Vagina (tissue), 2 donors: ENCODE results near the gene CC2D1A. TPM values are rescaled to one million over a fixed set of nuclear protein-coding genes. Genes with fewer than 3 reads are reported as not detected.
"Not testable (repeated sequence)": the region's sequence is repeated elsewhere in the genome, so short reads cannot be mapped to it uniquely, and the experiment has no call there.

Experiments
- DNase-seq, 2 donors: peaks; one replicate each; pipeline ENCODE4 v3.0.0-alpha.2; 2017; ENCODE audit errors: extremely low spot score in 2 of 2
- H3K27ac ChIP-seq: fragments of 200-600 bp; sonication (generic); one replicate; pipeline ENCODE4 v1.5.1; 2019
- H3K27me3 ChIP-seq: fragments of 200-600 bp; sonication (generic); one replicate; pipeline ENCODE4 v1.5.1; 2019
- H3K36me3 ChIP-seq, 2 donors: fragments of 200-600 bp; sonication (generic); one replicate each; pipeline ENCODE4 v1.5.1; 2017 to 2019
- H3K4me1 ChIP-seq: fragments of 200-600 bp; sonication (generic); one replicate; pipeline ENCODE4 v1.5.1; 2019
- H3K4me3 ChIP-seq, 2 donors: fragments of 200-600 bp; sonication (generic); 1 replicate in 1 of 2; 2 replicates in 1 of 2; pipeline ENCODE4 v1.5.1; 2016 to 2019
- H3K9me3 ChIP-seq: fragments of 200-600 bp; sonication (generic); one replicate; pipeline ENCODE4 v1.5.1; 2019
- CTCF ChIP-seq, 3 experiments: fragments of 450-650 bp in 2 of 3; fragments of 200-600 bp in 1 of 3; sonication (generic) in 1 of 3; IDR thresholded peaks; one replicate each; pipeline ENCODE4 v1.5.1; 2017 to 2019; ENCODE audit warnings: antibody characterized with exemption in 3 of 3, mild to moderate bottlenecking in 2 of 3, moderate library complexity in 2 of 3
- POLR2A ChIP-seq, 2 donors: fragments of 450-650 bp; IDR thresholded peaks; one replicate each; pipeline ENCODE4 v1.6.1; 2017; ENCODE audit warnings: antibody characterized with exemption in 2 of 2, mild to moderate bottlenecking in 2 of 2, moderate library complexity in 2 of 2
- POLR2AphosphoS5 ChIP-seq, 2 donors: sonication (generic); formaldehyde crosslinking; IDR thresholded peaks; one replicate each; pipeline ENCODE4 v1.9.0; 2017; ENCODE audit warnings: antibody characterized with exemption in 2 of 2, mild to moderate bottlenecking in 2 of 2, low read depth in 1 of 2; ENCODE audit not compliant: insufficient read depth in 1 of 2
- intact Hi-C: fragments of 100-400 bp; cut with DNase I; formaldehyde crosslinking; loops from one replicate; pipeline ENCODE4 v1.15.1; 2023
- total RNA-seq: library from RNA; depleted of rRNA; stranded (reverse); fragments of >200 nt; gene quantifications from one replicate; pipeline ENCODE4 v1.2.3, GENCODE V29; 2016

CC2D1A gene
- total RNA-seq, 1 donor from 2014 or later = 44.4 TPM

DNA sequence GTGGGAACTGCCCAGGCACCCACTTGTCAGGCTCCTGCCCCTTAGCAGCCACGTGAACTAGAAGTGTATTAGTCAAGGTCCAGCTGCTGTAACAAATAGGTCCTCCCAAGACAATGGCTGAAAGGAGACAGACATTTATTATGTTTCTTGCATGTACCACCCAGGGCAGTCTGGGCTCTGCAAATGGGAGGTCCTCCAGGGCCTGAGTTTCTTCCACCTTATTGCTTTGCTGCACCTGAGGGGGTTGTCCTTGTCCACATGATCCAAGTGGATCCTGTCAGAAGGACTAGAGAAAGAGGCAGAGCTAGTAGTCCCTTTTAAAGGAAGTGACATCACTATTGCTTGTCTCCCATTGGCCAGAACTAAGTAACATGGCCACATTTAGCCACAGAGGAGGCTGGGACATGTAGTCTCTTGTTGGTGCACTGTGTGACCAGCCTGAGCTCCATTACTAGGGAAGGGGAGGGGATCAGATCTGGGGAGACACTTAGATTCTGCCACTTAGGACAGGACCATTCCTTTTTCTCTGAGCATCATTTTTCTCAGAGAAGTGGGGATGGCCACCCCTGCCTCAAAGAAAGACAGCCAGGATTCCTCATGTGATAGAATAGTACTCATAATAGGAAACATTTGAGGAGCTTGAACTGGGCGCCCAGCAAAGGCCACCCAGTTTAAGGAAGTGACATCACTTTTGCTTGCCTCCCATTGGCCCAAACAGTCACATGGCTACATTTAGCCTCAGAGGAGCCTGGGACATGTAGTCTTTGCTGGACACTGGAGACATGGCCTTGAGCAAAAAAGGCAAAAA, 15.1 kb downstream of the CC2D1A start:
- Histone ChIP-seq H3K27ac (no peak overlapping the region), H3K27me3 (no peaks in the 10 kb centered on the region), H3K4me3 (no peak overlapping the region), H3K36me3 (peaks cover 0 to 75% of the 10 kb centered on the region in 2 donors), H3K9me3 (no peaks in the 10 kb centered on the region), H3K4me1 (no peaks in the 10 kb centered on the region)
- TF ChIP-seq CTCF (IDR thresholded peaks at IDR 0.05) (no peak), POLR2A (IDR thresholded peaks at IDR 0.05) (no peak), POLR2AphosphoS5 (IDR thresholded peaks at IDR 0.05; ENCODE audit: insufficient read depth in 1 of 2, low read depth in 1 of 2) (no peak)
- intact Hi-C loops = no loop called here
- no peak for DNase-seq

- H3K4me3 ChIP-seq, H3K27ac ChIP-seq, DNase-seq, intact Hi-C loops, H3K9me3 ChIP-seq, H3K4me1 ChIP-seq, H3K27me3 ChIP-seq: not testable (repeated sequence)
- peaks cover 0 to 78% of the 10 kb centered on the region in 2 donors for H3K36me3 ChIP-seq
Observed at GRCh38 chr19:13922118-13922517, 16.1 kb downstream of the CC2D1A start.

GRCh38 chr19:13923194-13923987, 17.4 kb downstream of the CC2D1A start:
- no peaks in the 10 kb centered on the region for H3K4me1 ChIP-seq
- intact Hi-C loops = no loop called here
- no peak overlapping the region for H3K27ac ChIP-seq
- DNase-seq = no peak
- TF ChIP-seq POLR2AphosphoS5 (IDR thresholded peaks at IDR 0.05; ENCODE audit: insufficient read depth in 1 of 2, low read depth in 1 of 2) (no peak), CTCF (IDR thresholded peaks at IDR 0.05) (no peak), POLR2A (IDR thresholded peaks at IDR 0.05) (no peak)
- no peaks in the 10 kb centered on the region for H3K27me3 ChIP-seq
- no peaks in the 10 kb centered on the region for H3K9me3 ChIP-seq
- H3K36me3 ChIP-seq = peaks cover 0 to 87% of the 10 kb centered on the region in 2 donors
- H3K4me3 ChIP-seq = no peak overlapping the region

GRCh38 chr19:13926010-13926409, 20.0 kb downstream of the CC2D1A start:
- TF ChIP-seq POLR2A (IDR thresholded peaks at IDR 0.05) = no peak
- no peak for TF ChIP-seq CTCF (IDR thresholded peaks at IDR 0.05)
- TF ChIP-seq POLR2AphosphoS5 (IDR thresholded peaks at IDR 0.05; ENCODE audit: insufficient read depth in 1 of 2, low read depth in 1 of 2) = no peak
- no peak for DNase-seq
- no peak overlapping the region for H3K4me3 ChIP-seq
- no peaks in the 10 kb centered on the region for H3K27me3 ChIP-seq
- H3K4me1 ChIP-seq = no peaks in the 10 kb centered on the region
- H3K36me3 ChIP-seq = peaks cover 0 to 67% of the 10 kb centered on the region in 2 donors
- no peak overlapping the region for H3K27ac ChIP-seq
- no peaks in the 10 kb centered on the region for H3K9me3 ChIP-seq
- intact Hi-C loops = no loop called here

DNA sequence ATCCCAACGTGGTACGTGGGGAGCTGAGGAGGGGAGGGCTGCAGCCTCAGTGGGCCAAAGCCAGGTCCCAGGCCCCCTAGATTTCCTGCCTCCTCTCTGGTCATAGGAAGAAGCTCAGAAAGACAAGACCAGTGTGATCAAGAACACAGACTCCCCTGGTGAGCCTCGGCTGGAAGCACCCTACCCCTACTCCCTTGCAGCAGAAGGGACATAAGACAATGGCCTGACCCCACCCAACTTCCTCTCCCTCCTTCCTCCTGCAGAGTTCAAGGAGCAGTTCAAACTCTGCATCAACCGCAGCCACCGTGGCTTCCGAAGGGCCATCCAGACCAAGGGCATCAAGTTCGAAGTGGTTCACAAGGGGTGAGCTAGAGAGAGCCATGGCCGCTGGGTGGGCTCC, 20.7 kb downstream of the CC2D1A start:
- no peak for TF ChIP-seq POLR2A (IDR thresholded peaks at IDR 0.05)
- TF ChIP-seq CTCF (IDR thresholded peaks at IDR 0.05) = no peak
- H3K27me3 ChIP-seq = no peaks in the 10 kb centered on the region
- H3K9me3 ChIP-seq = no peaks in the 10 kb centered on the region
- intact Hi-C loops = no loop called here
- no peaks in the 10 kb centered on the region for H3K4me1 ChIP-seq
- no peak overlapping the region for H3K4me3 ChIP-seq
- peaks cover 0 to 63% of the 10 kb centered on the region in 2 donors for H3K36me3 ChIP-seq
- no peak for DNase-seq
- H3K27ac ChIP-seq = no peak overlapping the region
